HG03442 (cell line): ENCODE data around the gene KCNK4.
"Not testable (repeated sequence)": the region's sequence is repeated elsewhere in the genome, so short reads cannot be mapped to it uniquely, and the experiment has no call there.

Source experiments
- ATAC-seq: cut with Tn5 transposase; IDR thresholded peaks from one replicate; pipeline ENCODE4 v1.9.1; 2021; ENCODE audit warnings: mild to moderate bottlenecking, moderate library complexity; ENCODE audit not compliant: unreplicated experiment

KCNK4 gene

DNA sequence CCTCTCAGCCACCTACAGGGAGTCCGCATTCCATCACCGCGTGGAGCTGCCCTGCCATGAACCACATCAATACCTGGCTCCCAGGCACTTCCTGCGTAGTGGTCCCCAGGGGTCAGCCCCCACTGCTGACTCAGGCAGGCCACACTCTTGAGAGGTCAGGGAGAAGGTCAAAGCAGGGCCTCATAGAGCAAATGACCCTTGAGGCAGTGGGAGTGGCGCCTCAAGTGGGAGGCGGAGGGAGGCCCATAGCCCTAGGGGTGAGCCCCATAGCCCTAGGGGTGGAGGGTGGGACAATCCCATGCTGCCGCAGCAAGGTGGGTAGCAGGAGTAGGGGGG lies 31.8 kb downstream of the KCNK4 start:
- no peak for ATAC-seq

- ATAC-seq, result no peak
Measured at GRCh38 chr11:64323373-64323772, 32.3 kb downstream of the KCNK4 start.

DNA sequence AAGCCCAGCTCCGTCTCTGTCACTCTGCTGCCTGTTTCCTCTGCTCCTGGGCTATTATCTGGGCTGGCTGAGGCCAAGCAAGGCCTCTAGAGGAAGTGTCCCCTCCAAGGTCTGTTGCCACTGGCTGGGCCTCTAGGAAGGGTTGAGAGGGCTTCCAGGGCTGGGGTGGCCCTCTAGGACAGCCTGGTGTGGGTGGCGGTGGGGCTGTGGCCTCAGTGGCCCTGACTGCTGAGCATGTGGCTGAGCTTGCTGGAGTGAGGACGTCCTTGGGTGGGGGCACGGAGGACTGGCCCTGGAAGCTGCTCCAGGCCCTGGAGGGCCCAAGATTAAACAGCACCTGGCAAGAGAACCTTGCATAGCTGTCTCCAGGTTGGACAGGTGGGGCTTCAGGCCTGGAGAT lies 32.9 kb downstream of the KCNK4 start:
- not testable (repeated sequence) for ATAC-seq

DNA sequence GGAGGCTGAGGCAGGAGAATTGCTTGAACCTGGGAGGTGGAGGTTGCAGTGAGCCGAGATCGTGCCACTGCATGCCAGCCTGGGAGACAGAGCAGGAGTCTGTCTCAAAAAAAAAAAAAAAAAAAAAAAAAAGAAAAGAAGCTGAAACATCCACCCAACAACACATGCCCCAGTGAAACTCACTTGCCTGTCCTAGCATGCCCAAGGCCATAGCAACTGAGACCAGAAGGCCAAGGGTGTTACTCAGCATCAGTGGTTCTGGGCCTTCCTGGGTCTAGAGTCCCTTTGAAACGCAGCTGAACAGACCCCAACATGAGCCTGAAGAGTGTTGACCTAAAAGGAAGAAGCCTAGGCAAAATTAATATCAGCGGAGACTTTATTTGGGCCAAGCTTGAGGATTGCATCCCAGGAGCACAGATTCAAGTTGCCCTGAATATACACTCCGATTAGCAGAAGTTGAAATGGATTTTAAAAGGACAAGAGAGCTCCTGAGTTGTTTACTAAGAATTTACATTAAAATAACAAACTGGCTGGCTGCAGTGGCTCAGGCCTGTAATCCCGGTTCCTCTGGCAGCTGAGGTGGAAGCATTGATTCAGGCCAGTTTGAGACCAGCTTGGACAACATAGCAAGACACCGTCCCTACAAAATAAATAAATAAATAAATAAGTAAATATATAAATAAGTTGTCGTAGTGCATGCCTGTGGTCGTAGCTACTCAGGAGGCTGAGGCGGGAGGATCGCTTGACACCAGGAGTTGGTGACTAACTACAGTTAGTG lies 33.8 kb downstream of the KCNK4 start:
- ATAC-seq, result no peak

GRCh38 chr11:64327375-64327774 lies 36.3 kb downstream of the KCNK4 start:
- ATAC-seq, result no peak

- ATAC-seq, result no peak
Measured at GRCh38 chr11:64327993-64328392, 36.9 kb downstream of the KCNK4 start.

GRCh38 chr11:64330888-64331287 lies 39.8 kb downstream of the KCNK4 start:
- no peak for ATAC-seq

- peak; percentile 54 for ATAC-seq
Measured at GRCh38 chr11:64331569-64332371, 40.7 kb downstream of the KCNK4 start.

DNA sequence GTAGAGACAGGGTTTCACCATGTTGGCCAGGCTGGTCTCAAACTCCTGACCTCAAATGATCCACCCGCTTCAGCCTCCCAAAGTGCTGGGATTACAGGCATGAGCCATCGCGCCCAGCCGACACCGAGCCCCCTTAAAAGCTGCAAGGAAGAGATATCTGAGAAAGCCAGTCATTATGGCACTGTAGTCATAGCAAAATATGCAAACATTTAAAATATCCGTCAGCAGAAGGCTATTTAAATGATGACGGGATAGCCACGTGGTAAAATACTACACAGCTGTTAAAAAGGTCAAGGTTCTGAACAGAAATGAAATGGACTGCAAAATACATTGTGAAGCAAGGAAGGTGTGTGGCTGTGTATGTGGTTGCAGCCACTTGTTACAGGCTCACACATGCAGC lies 42.5 kb downstream of the KCNK4 start:
- ATAC-seq, result no peak

GRCh38 chr11:64334764-64335735 lies 43.9 kb downstream of the KCNK4 start:
- ATAC-seq, result peak; percentile 75

- no peak for ATAC-seq
Measured at GRCh38 chr11:64337538-64338249, 46.6 kb downstream of the KCNK4 start.

- no peak for ATAC-seq
Measured at GRCh38 chr11:64338716-64339115, 47.6 kb downstream of the KCNK4 start.

DNA sequence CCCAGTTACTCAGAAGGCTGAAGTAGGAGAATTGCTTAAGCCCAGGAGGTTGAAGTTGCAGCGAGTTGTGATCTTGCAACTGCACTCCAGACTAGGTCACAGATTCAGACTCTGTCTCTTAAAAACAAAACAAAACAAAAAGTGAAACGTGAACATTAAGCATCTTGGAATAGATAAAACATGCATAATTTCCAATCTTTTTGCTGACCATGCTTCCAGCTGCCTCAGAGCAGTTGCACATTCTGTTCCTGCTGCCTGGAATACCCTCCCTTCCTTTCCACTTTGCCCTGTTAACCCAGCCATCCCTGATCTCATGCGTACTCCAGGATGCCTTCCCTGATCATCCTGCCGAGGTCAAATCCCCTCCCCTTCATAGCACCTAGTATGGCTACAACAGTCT lies 48.2 kb downstream of the KCNK4 start:
- no peak for ATAC-seq

DNA sequence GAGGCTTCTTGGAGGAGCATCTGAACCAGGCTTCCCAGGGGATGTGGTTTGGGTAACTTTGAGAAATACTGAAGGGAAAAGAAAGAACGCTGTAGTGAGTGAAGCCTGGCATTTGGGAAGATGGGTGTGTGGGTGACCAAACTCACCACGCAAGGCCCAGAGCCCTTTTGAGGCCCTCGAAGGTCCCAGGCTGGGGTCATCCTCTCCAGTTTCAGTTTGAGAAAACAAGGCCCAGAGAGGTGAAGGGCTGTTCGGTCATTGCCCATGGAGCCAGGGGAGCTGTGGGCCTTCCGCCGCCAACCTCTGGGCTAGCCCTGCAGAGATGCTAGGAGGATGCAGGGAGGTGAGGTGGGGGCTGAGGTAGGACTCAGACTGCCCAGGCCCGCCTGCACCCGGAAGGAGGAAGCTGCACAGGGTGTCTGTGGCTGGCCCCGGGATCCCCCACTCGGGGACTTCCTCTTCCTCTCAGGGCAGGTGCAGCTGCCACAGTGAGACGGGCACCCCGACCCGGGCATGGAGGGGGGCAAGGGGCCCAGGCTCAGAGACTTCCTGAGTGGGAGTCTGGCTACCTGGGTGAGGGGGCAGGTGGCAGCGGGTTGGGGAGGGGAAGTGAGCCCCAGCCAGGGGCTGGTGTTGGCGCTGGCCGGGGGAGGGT lies 48.8 kb downstream of the KCNK4 start, which contains the start of gene CCDC88B:
CCDC88B (plus strand) TSS at position 451 of the 655 bp plus-strand sequence; CDS start at position 514, 63 bp downstream.
- ATAC-seq, result peak; percentile 39

GRCh38 chr11:64340671-64341335 lies 49.7 kb downstream of the KCNK4 start:
- ATAC-seq, result peak; percentile 38

- no peak for ATAC-seq
Measured at GRCh38 chr11:64341429-64341828, 50.3 kb downstream of the KCNK4 start.

GRCh38 chr11:64341851-64342791 lies 51.0 kb downstream of the KCNK4 start:
- ATAC-seq, result peak; percentile 38
